Measurements from ENCODE around the gene ANKRD63. TPM values are rescaled to one million over a fixed set of nuclear protein-coding genes. Genes with fewer than 3 reads are reported as not detected.

Gene ANKRD63
- total RNA-seq, 1 experiment from 2014 or later = 1.2 TPM

DNA sequence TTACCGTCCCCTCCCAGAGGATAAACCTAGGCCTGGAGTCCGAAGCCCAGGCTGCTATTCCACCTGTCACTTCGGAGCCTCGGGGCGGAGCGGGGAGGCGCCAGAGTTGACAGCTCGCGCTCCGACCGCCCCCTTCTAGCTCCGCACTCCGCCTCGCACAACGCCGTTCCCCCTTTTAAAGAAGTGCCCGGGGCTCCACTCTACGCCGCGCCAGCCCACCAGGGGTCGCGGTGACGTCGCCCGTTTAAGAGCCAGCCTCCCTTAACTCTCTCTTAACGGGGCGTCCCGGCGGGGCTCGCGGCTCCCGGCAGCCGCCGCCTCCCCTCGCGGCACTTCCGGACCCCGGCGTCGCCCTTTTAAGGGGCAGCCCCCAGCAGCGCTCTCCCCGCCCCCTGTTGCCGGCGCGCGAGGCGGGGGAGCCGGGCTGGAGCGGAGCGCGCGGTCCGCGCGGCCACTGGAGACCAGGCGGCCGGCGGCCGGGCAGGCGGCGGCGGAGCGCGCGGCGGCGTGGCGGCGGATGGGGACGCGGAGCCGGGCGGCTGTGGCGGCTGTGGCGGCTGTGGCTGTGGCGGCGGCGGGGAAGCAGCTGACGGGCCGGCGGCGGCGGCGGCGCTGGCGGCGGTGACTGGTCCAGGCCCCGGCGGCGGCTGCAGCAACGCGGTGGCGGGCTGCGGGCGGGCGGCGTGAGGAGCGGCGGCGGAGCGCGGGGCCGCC is 40.5 kb upstream of the ANKRD63 start, which contains the start of gene INAFM2:
Gene INAFM2 (plus strand): TSS at position 454 of the 714 bp plus-strand sequence. CDS start 364 bp downstream, outside the sequence.
- DNase-seq (ENCODE audit: low spot score) (peak; percentile 96), ATAC-seq (peak; percentile 82)
- Mint-ChIP-seq H3K36me3 (peaks cover 2% of the 10 kb centered on the region; the same call in 1 of the 2 replicates), H3K9me3 (peaks cover 4% of the 10 kb centered on the region; the same call in 1 of the 2 replicates), H3K27me3 (ENCODE audit: low read depth) (peaks cover 25% of the 10 kb centered on the region), H3K27ac (no peak within 1 kb of the TSS), H3K4me3 (peak within 1 kb of the TSS; percentile 68), H3K4me1 (peaks cover 62% of the 10 kb centered on the region)
- ChIA-PET CTCF (interaction anchor here (0.5 to 17.8 kb wide), 44 partner anchors 9 to 788 kb away, joined by 3 to 690 read pairs (median 4); partner anchors contain the start of genes BAHD1, CCDC32, CCDC9B and IVD), POLR2A (interaction anchor here (0.6 to 1.1 kb wide), 8 partner anchors 14 to 247 kb away, joined by 3 to 10 read pairs (median 4); partner anchors contain the start of gene BAHD1)
- TF ChIP-seq TCF7 (CRISPR knock-in tag; IDR thresholded peaks at IDR 0.05; ENCODE audit: low read depth) (0 out of 2 replicates have a peak, but pooled peaks have one; percentile 41), TEAD1 (CRISPR knock-in tag; IDR thresholded peaks at IDR 0.05) (peak; percentile 87), FOXK1 (CRISPR knock-in tag; IDR thresholded peaks at IDR 0.05) (peak; percentile 71; the same call in 1 of the 2 replicates), NFE2L1 (CRISPR knock-in tag; IDR thresholded peaks at IDR 0.05) (0 out of 2 replicates have a peak, but pooled peaks have one; percentile 52), ZBTB21 (CRISPR knock-in tag; IDR thresholded peaks at IDR 0.05; ENCODE audit: borderline replicate concordance) (no peak), TP53 (CRISPR knock-in tag; IDR thresholded peaks at IDR 0.05) (no peak), PRRX2 (CRISPR knock-in tag; IDR thresholded peaks at IDR 0.05) (no peak), ZNF396 (CRISPR knock-in tag; IDR thresholded peaks at IDR 0.05; ENCODE audit: borderline replicate concordance) (no peak), MYBL2 (CRISPR knock-in tag; IDR thresholded peaks at IDR 0.05) (peak; percentile 78; the same call in 1 of the 2 replicates), JUN (CRISPR knock-in tag; IDR thresholded peaks at IDR 0.05) (no peak), SP1 (CRISPR knock-in tag; conservative IDR thresholded peaks at IDR 0.05) (peak; percentile 96), FOXP1 (CRISPR knock-in tag; IDR thresholded peaks at IDR 0.05; ENCODE audit: borderline replicate concordance) (peak; percentile 87), ZNF232 (CRISPR knock-in tag; IDR thresholded peaks at IDR 0.05) (0 out of 2 replicates have a peak, but pooled peaks have one; percentile 57), ELF4 (CRISPR knock-in tag; IDR thresholded peaks at IDR 0.05; ENCODE audit: low read depth) (0 out of 2 replicates have a peak, but pooled peaks have one; percentile 56)
- TF ChIP-seq, protein P1, sequence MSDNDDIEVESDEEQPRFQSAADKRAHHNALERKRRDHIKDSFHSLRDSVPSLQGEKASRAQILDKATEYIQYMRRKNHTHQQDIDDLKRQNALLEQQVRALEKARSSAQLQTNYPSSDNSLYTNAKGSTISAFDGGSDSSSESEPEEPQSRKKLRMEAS (CRISPR knock-in tag; IDR thresholded peaks at IDR 0.05) = peak; percentile 96
- TF ChIP-seq, protein P2, sequence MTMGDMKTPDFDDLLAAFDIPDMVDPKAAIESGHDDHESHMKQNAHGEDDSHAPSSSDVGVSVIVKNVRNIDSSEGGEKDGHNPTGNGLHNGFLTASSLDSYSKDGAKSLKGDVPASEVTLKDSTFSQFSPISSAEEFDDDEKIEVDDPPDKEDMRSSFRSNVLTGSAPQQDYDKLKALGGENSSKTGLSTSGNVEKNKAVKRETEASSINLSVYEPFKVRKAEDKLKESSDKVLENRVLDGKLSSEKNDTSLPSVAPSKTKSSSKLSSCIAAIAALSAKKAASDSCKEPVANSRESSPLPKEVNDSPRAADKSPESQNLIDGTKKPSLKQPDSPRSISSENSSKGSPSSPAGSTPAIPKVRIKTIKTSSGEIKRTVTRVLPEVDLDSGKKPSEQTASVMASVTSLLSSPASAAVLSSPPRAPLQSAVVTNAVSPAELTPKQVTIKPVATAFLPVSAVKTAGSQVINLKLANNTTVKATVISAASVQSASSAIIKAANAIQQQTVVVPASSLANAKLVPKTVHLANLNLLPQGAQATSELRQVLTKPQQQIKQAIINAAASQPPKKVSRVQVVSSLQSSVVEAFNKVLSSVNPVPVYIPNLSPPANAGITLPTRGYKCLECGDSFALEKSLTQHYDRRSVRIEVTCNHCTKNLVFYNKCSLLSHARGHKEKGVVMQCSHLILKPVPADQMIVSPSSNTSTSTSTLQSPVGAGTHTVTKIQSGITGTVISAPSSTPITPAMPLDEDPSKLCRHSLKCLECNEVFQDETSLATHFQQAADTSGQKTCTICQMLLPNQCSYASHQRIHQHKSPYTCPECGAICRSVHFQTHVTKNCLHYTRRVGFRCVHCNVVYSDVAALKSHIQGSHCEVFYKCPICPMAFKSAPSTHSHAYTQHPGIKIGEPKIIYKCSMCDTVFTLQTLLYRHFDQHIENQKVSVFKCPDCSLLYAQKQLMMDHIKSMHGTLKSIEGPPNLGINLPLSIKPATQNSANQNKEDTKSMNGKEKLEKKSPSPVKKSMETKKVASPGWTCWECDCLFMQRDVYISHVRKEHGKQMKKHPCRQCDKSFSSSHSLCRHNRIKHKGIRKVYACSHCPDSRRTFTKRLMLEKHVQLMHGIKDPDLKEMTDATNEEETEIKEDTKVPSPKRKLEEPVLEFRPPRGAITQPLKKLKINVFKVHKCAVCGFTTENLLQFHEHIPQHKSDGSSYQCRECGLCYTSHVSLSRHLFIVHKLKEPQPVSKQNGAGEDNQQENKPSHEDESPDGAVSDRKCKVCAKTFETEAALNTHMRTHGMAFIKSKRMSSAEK (CRISPR knock-in tag; IDR thresholded peaks at IDR 0.05; ENCODE audit: borderline replicate concordance) = no peak
- TF ChIP-seq, protein P3, sequence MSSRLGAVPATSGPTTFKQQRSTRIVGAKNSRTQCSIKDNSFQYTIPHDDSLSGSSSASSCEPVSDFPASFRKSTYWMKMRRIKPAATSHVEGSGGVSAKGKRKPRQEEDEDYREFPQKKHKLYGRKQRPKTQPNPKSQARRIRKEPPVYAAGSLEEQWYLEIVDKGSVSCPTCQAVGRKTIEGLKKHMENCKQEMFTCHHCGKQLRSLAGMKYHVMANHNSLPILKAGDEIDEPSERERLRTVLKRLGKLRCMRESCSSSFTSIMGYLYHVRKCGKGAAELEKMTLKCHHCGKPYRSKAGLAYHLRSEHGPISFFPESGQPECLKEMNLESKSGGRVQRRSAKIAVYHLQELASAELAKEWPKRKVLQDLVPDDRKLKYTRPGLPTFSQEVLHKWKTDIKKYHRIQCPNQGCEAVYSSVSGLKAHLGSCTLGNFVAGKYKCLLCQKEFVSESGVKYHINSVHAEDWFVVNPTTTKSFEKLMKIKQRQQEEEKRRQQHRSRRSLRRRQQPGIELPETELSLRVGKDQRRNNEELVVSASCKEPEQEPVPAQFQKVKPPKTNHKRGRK (CRISPR knock-in tag; IDR thresholded peaks at IDR 0.05; ENCODE audit: borderline replicate concordance) = no peak
- TF ChIP-seq, protein P4, sequence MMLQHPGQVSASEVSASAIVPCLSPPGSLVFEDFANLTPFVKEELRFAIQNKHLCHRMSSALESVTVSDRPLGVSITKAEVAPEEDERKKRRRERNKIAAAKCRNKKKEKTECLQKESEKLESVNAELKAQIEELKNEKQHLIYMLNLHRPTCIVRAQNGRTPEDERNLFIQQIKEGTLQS (CRISPR knock-in tag; conservative IDR thresholded peaks at IDR 0.05) = 0 out of 2 replicates have a peak, but pooled peaks have one; percentile 44
- TF ChIP-seq, protein P5, sequence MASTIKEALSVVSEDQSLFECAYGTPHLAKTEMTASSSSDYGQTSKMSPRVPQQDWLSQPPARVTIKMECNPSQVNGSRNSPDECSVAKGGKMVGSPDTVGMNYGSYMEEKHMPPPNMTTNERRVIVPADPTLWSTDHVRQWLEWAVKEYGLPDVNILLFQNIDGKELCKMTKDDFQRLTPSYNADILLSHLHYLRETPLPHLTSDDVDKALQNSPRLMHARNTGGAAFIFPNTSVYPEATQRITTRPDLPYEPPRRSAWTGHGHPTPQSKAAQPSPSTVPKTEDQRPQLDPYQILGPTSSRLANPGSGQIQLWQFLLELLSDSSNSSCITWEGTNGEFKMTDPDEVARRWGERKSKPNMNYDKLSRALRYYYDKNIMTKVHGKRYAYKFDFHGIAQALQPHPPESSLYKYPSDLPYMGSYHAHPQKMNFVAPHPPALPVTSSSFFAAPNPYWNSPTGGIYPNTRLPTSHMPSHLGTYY (CRISPR knock-in tag; IDR thresholded peaks at IDR 0.05) = no peak
- TF ChIP-seq, protein P6, sequence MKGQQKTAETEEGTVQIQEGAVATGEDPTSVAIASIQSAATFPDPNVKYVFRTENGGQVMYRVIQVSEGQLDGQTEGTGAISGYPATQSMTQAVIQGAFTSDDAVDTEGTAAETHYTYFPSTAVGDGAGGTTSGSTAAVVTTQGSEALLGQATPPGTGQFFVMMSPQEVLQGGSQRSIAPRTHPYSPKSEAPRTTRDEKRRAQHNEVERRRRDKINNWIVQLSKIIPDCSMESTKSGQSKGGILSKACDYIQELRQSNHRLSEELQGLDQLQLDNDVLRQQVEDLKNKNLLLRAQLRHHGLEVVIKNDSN (CRISPR knock-in tag; IDR thresholded peaks at IDR 0.05) = peak; percentile 58; the same call in 1 of the 2 replicates
- TF ChIP-seq, protein P7, sequence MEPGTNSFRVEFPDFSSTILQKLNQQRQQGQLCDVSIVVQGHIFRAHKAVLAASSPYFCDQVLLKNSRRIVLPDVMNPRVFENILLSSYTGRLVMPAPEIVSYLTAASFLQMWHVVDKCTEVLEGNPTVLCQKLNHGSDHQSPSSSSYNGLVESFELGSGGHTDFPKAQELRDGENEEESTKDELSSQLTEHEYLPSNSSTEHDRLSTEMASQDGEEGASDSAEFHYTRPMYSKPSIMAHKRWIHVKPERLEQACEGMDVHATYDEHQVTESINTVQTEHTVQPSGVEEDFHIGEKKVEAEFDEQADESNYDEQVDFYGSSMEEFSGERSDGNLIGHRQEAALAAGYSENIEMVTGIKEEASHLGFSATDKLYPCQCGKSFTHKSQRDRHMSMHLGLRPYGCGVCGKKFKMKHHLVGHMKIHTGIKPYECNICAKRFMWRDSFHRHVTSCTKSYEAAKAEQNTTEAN (CRISPR knock-in tag; IDR thresholded peaks at IDR 0.05) = no peak
- TF ChIP-seq, protein P8, sequence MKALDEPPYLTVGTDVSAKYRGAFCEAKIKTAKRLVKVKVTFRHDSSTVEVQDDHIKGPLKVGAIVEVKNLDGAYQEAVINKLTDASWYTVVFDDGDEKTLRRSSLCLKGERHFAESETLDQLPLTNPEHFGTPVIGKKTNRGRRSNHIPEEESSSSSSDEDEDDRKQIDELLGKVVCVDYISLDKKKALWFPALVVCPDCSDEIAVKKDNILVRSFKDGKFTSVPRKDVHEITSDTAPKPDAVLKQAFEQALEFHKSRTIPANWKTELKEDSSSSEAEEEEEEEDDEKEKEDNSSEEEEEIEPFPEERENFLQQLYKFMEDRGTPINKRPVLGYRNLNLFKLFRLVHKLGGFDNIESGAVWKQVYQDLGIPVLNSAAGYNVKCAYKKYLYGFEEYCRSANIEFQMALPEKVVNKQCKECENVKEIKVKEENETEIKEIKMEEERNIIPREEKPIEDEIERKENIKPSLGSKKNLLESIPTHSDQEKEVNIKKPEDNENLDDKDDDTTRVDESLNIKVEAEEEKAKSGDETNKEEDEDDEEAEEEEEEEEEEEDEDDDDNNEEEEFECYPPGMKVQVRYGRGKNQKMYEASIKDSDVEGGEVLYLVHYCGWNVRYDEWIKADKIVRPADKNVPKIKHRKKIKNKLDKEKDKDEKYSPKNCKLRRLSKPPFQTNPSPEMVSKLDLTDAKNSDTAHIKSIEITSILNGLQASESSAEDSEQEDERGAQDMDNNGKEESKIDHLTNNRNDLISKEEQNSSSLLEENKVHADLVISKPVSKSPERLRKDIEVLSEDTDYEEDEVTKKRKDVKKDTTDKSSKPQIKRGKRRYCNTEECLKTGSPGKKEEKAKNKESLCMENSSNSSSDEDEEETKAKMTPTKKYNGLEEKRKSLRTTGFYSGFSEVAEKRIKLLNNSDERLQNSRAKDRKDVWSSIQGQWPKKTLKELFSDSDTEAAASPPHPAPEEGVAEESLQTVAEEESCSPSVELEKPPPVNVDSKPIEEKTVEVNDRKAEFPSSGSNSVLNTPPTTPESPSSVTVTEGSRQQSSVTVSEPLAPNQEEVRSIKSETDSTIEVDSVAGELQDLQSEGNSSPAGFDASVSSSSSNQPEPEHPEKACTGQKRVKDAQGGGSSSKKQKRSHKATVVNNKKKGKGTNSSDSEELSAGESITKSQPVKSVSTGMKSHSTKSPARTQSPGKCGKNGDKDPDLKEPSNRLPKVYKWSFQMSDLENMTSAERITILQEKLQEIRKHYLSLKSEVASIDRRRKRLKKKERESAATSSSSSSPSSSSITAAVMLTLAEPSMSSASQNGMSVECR (CRISPR knock-in tag; IDR thresholded peaks at IDR 0.05; ENCODE audit: borderline replicate concordance) = peak; percentile 94; the same call in 1 of the 2 replicates
